GM23338 (cell line): ENCODE results near the gene SYT14. TPM values are rescaled to one million over a fixed set of nuclear protein-coding genes. Genes with fewer than 3 reads are reported as not detected.

Source experiments
- ATAC-seq: fragments of 200-7000 bp; cut with Tn5 transposase; 3 replicates; pipeline ENCODE4 v1.9.1; 2020
- DNase-seq: peaks from one replicate; pipeline ENCODE4 v3.0.0-alpha.2; 2015; ENCODE audit warnings: low spot score
- H2AFZ ChIP-seq: fragments of 200-600 bp; sonication (generic); 2 replicates; pipeline ENCODE4 v1.8.0; 2016; ENCODE audit warnings: antibody characterized with exemption, mild to moderate bottlenecking, moderate library complexity
- H3F3A ChIP-seq: fragments of 200-600 bp; sonication (generic); replicated peaks from 2 replicates; pipeline ENCODE4 v1.8.0; 2017; ENCODE audit warnings: antibody characterized with exemption, mixed run types, low read depth
- H3K27ac ChIP-seq: fragments of 200-600 bp; sonication (generic); 2 replicates; pipeline ENCODE4 v1.6.1; 2016; ENCODE audit warnings: low read depth
- H3K27me3 ChIP-seq: fragments of 200-600 bp; sonication (generic); 2 replicates; pipeline ENCODE4 v1.8.0; 2016; ENCODE audit warnings: mild to moderate bottlenecking, mixed run types, moderate library complexity; ENCODE audit not compliant: insufficient read depth
- H3K36me3 ChIP-seq: fragments of 200-600 bp; sonication (generic); 2 replicates; pipeline ENCODE4 v1.8.0; 2016; ENCODE audit warnings: mild to moderate bottlenecking; ENCODE audit not compliant: insufficient read depth
- H3K4me1 ChIP-seq: fragments of 200-600 bp; sonication (generic); 2 replicates; pipeline ENCODE4 v1.8.0; 2016; ENCODE audit warnings: mild to moderate bottlenecking, moderate library complexity; ENCODE audit not compliant: insufficient read depth
- H3K4me2 ChIP-seq: fragments of 200-600 bp; sonication (generic); 2 replicates; pipeline ENCODE4 v1.7.1; 2017; ENCODE audit warnings: mixed run types
- H3K4me3 ChIP-seq: fragments of 200-600 bp; sonication (generic); 2 replicates; pipeline ENCODE4 v1.6.1; 2016; ENCODE audit warnings: mixed run types
- H3K79me2 ChIP-seq: fragments of 200-600 bp; sonication (generic); replicated peaks from 2 replicates; pipeline ENCODE4 v1.8.0; 2017; ENCODE audit warnings: mild to moderate bottlenecking; ENCODE audit not compliant: insufficient read depth
- H3K9me2 ChIP-seq: fragments of 200-600 bp; sonication (generic); 2 replicates; pipeline ENCODE4 v1.8.0; 2017; ENCODE audit not compliant: insufficient read depth
- H4K20me1 ChIP-seq: fragments of 200-600 bp; sonication (generic); replicated peaks from 2 replicates; pipeline ENCODE4 v1.8.0; 2017; ENCODE audit warnings: mild to moderate bottlenecking; ENCODE audit not compliant: insufficient read depth
- H3K27ac Mint-ChIP-seq: 2 replicates; pipeline ENCODE4 v1.8.0; 2020; ENCODE audit warnings: inconsistent platforms, mild to moderate bottlenecking, moderate library complexity, mixed read lengths
- H3K27me3 Mint-ChIP-seq: 3 replicates; pipeline ENCODE4 v1.8.0; 2022; ENCODE audit warnings: low read depth, mild to moderate bottlenecking, moderate library complexity, mixed read lengths, inconsistent platforms; ENCODE audit not compliant: insufficient read depth, poor library complexity
- H3K36me3 Mint-ChIP-seq: 3 replicates; pipeline ENCODE4 v1.8.0; 2021; ENCODE audit warnings: low read depth, mild to moderate bottlenecking, inconsistent platforms, moderate library complexity, mixed read lengths
- H3K4me1 Mint-ChIP-seq: 3 replicates; pipeline ENCODE4 v1.8.0; 2020; ENCODE audit warnings: mild to moderate bottlenecking, inconsistent platforms, mixed read lengths
- H3K4me3 Mint-ChIP-seq: 3 replicates; pipeline ENCODE4 v1.8.0; 2021; ENCODE audit warnings: moderate library complexity, mild to moderate bottlenecking, inconsistent platforms, mixed read lengths
- H3K9me3 Mint-ChIP-seq: 3 replicates; pipeline ENCODE4 v1.8.0; 2020; ENCODE audit warnings: moderate library complexity, mild to moderate bottlenecking, inconsistent platforms, mixed read lengths
- CREB1 ChIP-seq: fragments of 250-450 bp; sonication (Bioruptor Pico); IDR thresholded peaks from 2 replicates; pipeline ENCODE4 v1.5.0; 2020; ENCODE audit warnings: low read depth, mild to moderate bottlenecking, moderate library complexity
- EZH2 ChIP-seq: fragments of 200-600 bp; sonication (generic); IDR thresholded peaks from one replicate; pipeline ENCODE4 v1.8.0; 2017; ENCODE audit warnings: antibody characterized with exemption, mild to moderate bottlenecking, low read depth; ENCODE audit not compliant: unreplicated experiment
- EZH2phosphoT487 ChIP-seq: fragments of 200-600 bp; sonication (generic); IDR thresholded peaks from one replicate; pipeline ENCODE4 v1.8.1; 2018; ENCODE audit warnings: antibody characterized with exemption; ENCODE audit not compliant: unreplicated experiment
- JUNB ChIP-seq: IDR thresholded peaks from one replicate; pipeline ENCODE4 v1.6.1; 2016; ENCODE audit warnings: antibody characterized with exemption; ENCODE audit not compliant: unreplicated experiment
- REST ChIP-seq: IDR thresholded peaks from one replicate; pipeline ENCODE4 v1.6.1; 2018; ENCODE audit warnings: antibody characterized with exemption; ENCODE audit not compliant: unreplicated experiment
- ZNF114 ChIP-seq: fragments of 250-450 bp; sonication (Bioruptor Pico); IDR thresholded peaks from 2 replicates; pipeline ENCODE4 v1.5.0; 2020; ENCODE audit warnings: mild to moderate bottlenecking, moderate library complexity
- polyA plus RNA-seq: library from polyadenylated mRNA; unstranded; fragments of >200 nt; fragmentation: Nextera tagmentation; extraction: Ambion mirVana; gene quantifications from 2 replicates; pipeline ENCODE4 v1.2.1, GENCODE V29; 2016
- total RNA-seq: library from RNA; depleted of rRNA; stranded (reverse); fragments of >200 nt; shearing (Covaris generic); gene quantifications from 2 replicates; pipeline ENCODE4 v1.2.3, GENCODE V29; 2014

Gene SYT14
- total and polyA plus RNA-seq, 2 experiments from 2014 or later = 5.2 to 22.4 TPM

GRCh38 chr1:209945377-209945776 is 7.4 kb downstream of the SYT14 start:
- H3K79me2 ChIP-seq = peaks cover 57% of the 10 kb centered on the region
- no peaks in the 10 kb centered on the region; the same call in 1 of the 2 replicates for H3K4me1 ChIP-seq

DNA sequence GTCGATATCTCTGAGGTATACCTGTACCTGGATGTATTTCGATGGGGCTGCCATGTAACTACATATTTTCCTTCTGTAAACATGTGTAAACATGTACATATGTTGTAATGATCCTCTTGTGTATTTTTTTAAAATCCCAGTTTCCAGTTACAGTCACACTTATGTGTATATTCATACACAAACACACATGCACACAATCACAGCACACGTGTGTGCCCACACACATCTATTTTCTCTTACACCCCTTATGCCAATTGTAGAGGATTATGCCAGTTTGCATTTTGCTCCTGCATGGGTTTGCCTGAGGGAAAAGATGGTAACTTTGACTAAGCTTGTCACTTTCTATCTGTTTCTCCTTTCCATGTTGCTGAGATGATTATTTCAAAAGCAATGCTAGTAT is 10.1 kb downstream of the SYT14 start:
- Histone ChIP-seq H3K27ac (no peak overlapping the region), H3K79me2 (peaks cover 37% of the 10 kb centered on the region), H3K9me2 (no peaks in the 10 kb centered on the region), H3K4me2 (no peak overlapping the region), H3F3A (no peaks in the 10 kb centered on the region), H3K4me1 (no peaks in the 10 kb centered on the region; the same call in 1 of the 2 replicates), H4K20me1 (0 out of 2 replicates have a peak, but pooled peaks cover 5% of the 10 kb centered on the region), H3K27me3 (no peaks in the 10 kb centered on the region), H3K4me3 (no peak overlapping the region), H2AFZ (no peak overlapping the region), H3K36me3 (no peaks in the 10 kb centered on the region)
- Mint-ChIP-seq H3K36me3 (no peaks in the 10 kb centered on the region), H3K4me1 (peaks cover 11% of the 10 kb centered on the region), H3K4me3 (no peak overlapping the region), H3K27me3 (peaks cover 3% of the 10 kb centered on the region), H3K27ac (no peak overlapping the region), H3K9me3 (no peaks in the 10 kb centered on the region)
- DNase-seq (no peak), ATAC-seq (no peak)
- TF ChIP-seq REST = no peak
- no peak for TF ChIP-seq CREB1 (CRISPR knock-in tag)
- TF ChIP-seq JUNB = no peak

More at GRCh38 chr1:209945377-209945776, 7.4 kb downstream of the SYT14 start:
- Mint-ChIP-seq H3K27ac (no peak overlapping the region), H3K4me3 (no peak overlapping the region), H3K9me3 (no peaks in the 10 kb centered on the region), H3K36me3 (no peaks in the 10 kb centered on the region), H3K4me1 (peaks cover 21% of the 10 kb centered on the region), H3K27me3 (no peaks in the 10 kb centered on the region)
- peaks cover 5% of the 10 kb centered on the region; the same call in 1 of the 2 replicates for H4K20me1 ChIP-seq
- DNase-seq (no peak), ATAC-seq (no peak)
- H3K27ac ChIP-seq = no peak overlapping the region
- no peaks in the 10 kb centered on the region for H3F3A ChIP-seq
- no peaks in the 10 kb centered on the region for H3K9me2 ChIP-seq
- TF ChIP-seq JUNB = no peak
- TF ChIP-seq EZH2phosphoT487 = no peak
- no peak for TF ChIP-seq CREB1 (CRISPR knock-in tag)
- TF ChIP-seq ZNF114 (CRISPR knock-in tag) = no peak
- TF ChIP-seq REST = no peak
- no peak for TF ChIP-seq EZH2
- no peak overlapping the region for H2AFZ ChIP-seq
- H3K27me3 ChIP-seq = no peaks in the 10 kb centered on the region
- no peak overlapping the region for H3K4me2 ChIP-seq
- H3K36me3 ChIP-seq = no peaks in the 10 kb centered on the region
- H3K4me3 ChIP-seq = no peak overlapping the region
